ENCODE measurements around the gene ADCY7.

GRCh38 chr16:50309156-50309526 is 42.8 kb downstream of the ADCY7 start:
- no peak for TF ChIP-seq CTCF (conservative IDR thresholded peaks at IDR 0.05; ENCODE audit: low read depth, low read length)
- no peak for TF ChIP-seq EZH2 (IDR thresholded peaks at IDR 0.05; ENCODE audit: borderline replicate concordance, low read depth, low read length, poor library complexity, severe bottlenecking)
